Measurements from ENCODE around the gene LMX1A. TPM values are rescaled to one million over a fixed set of nuclear protein-coding genes. Genes with fewer than 3 reads are reported as not detected.

Gene LMX1A
- total and polyA plus RNA-seq, 2 experiments from 2014 or later: not detected

DNA sequence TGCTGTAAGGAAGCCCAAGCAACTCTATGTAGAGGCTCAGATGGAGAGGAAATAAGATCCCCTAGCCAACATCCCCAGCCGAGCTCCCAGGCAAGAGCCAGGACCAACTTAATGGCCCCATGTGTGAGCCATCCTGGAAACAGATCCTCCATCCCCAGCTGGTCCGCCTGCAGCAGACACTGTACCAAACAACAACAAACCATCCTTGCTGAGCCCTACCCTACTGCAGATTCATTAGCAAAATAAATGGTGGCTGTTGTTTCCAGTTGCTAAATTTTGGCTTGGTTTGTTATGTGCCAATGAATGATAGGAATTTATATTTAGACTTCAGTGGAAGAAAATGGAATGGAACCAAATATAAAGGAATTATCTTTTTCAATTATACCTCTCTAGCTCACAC, 43.9 kb downstream of the LMX1A start:
- no peaks in the 10 kb centered on the region for H3F3A ChIP-seq (replicated peaks; ENCODE audit: low read depth)
- DNase-seq (ENCODE audit: low spot score) (no peak), ATAC-seq (no peak)
- H3K4me1 Mint-ChIP-seq: peaks cover 3% of the 10 kb centered on the region; the same call in 2 of the 3 replicates
- 0 out of 3 replicates have a peak, but pooled peaks cover 2% of the 10 kb centered on the region for H3K36me3 Mint-ChIP-seq (ENCODE audit: low read depth)
- no peaks in the 10 kb centered on the region for H3K36me3 ChIP-seq (ENCODE audit: insufficient read depth)
- H3K27ac Mint-ChIP-seq: no peak overlapping the region
- no peaks in the 10 kb centered on the region for H3K79me2 ChIP-seq (replicated peaks; ENCODE audit: insufficient read depth)
- TF ChIP-seq ZNF331 (CRISPR knock-in tag; IDR thresholded peaks at IDR 0.05; ENCODE audit: low read depth) (peak; percentile 97), NANOG (IDR thresholded peaks at IDR 0.05; ENCODE audit: borderline replicate concordance) (no peak), POLR2AphosphoS5 (IDR thresholded peaks at IDR 0.05; ENCODE audit: low read depth) (no peak)
- no peaks in the 10 kb centered on the region for H4K20me1 ChIP-seq (replicated peaks; ENCODE audit: insufficient read depth)
- H3K27ac ChIP-seq (ENCODE audit: low read depth): no peak overlapping the region
- no peaks in the 10 kb centered on the region for H3K27me3 ChIP-seq (ENCODE audit: insufficient read depth)
- no peak overlapping the region for H3K4me3 Mint-ChIP-seq
- no peaks in the 10 kb centered on the region for H3K4me1 ChIP-seq (ENCODE audit: insufficient read depth)
- no peak overlapping the region for H2AFZ ChIP-seq
- H3K4me3 ChIP-seq: no peak overlapping the region
- H3K4me2 ChIP-seq: no peak overlapping the region
- no peaks in the 10 kb centered on the region for H3K9me2 ChIP-seq (ENCODE audit: insufficient read depth)
- peaks cover 4% of the 10 kb centered on the region for H3K27me3 Mint-ChIP-seq (ENCODE audit: insufficient read depth, low read depth, poor library complexity)
- peaks cover 6% of the 10 kb centered on the region; the same call in 2 of the 3 replicates for H3K9me3 Mint-ChIP-seq

DNA sequence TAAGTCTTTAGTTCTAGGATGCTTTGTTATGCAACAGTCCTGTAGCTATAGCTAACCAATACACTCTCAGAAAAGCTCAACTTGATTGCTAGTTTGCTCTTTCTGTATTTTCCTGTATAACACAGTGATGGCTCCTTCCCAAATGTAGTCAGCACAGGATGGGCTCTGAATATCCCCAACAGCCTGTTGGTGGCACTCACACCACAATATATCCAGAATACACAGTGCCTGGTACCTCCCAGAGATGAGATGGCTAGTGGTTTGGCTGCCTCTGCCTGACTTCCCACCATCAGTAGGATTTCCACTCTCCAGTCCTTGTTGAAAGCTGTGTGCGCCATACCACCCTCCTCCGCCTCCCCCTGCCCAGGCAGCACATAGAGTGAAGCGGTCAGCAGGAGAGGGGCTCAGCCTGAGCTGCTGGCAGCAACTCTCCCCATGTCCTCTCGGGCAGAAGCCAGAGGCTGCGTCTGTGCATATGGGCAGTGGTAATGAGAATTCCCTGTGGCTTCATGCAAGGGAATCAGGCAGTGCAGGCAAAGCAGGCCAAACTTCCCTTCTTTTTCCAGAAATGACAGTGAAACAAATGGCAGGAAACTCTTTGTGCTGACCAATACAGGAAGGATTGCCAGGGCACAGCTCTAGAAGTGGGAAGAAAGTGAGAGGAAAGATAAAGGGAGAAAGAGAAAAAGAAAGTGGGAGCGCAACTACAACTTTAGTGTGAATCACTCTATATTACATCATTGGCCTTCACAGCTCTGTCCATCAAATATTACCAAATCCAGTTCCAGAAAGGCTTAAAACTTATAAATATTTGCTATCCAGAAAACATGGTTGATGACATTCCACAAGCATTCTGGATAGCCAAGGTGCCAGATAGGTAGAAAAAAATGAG, 49.7 kb downstream of the LMX1A start:
- DNase-seq (ENCODE audit: low spot score) (peak; percentile 25), ATAC-seq (peak; percentile 84)
- H4K20me1 ChIP-seq (replicated peaks; ENCODE audit: insufficient read depth): no peaks in the 10 kb centered on the region
- H3K27me3 Mint-ChIP-seq (ENCODE audit: insufficient read depth, low read depth, poor library complexity): peaks cover 3% of the 10 kb centered on the region
- H2AFZ ChIP-seq: peak overlapping the region; percentile 80; the same call in 1 of the 2 replicates
- no peaks in the 10 kb centered on the region for H3K36me3 ChIP-seq (ENCODE audit: insufficient read depth)
- no peaks in the 10 kb centered on the region for H3K79me2 ChIP-seq (replicated peaks; ENCODE audit: insufficient read depth)
- no peak overlapping the region for H3K27ac ChIP-seq (ENCODE audit: low read depth)
- H3K27me3 ChIP-seq (ENCODE audit: insufficient read depth): no peaks in the 10 kb centered on the region
- H3K4me3 ChIP-seq: no peak overlapping the region
- H3F3A ChIP-seq (replicated peaks; ENCODE audit: low read depth): no peaks in the 10 kb centered on the region
- H3K4me3 Mint-ChIP-seq: no peak overlapping the region
- H3K4me1 Mint-ChIP-seq: peaks cover 3% of the 10 kb centered on the region; the same call in 2 of the 3 replicates
- no peaks in the 10 kb centered on the region for H3K4me1 ChIP-seq (ENCODE audit: insufficient read depth)
- H3K9me2 ChIP-seq (ENCODE audit: insufficient read depth): no peaks in the 10 kb centered on the region
- H3K27ac Mint-ChIP-seq: no peak overlapping the region
- H3K36me3 Mint-ChIP-seq (ENCODE audit: low read depth): no peaks in the 10 kb centered on the region
- H3K9me3 Mint-ChIP-seq: no peaks in the 10 kb centered on the region
- no peak for TF ChIP-seq EZH2phosphoT487 (IDR thresholded peaks at IDR 0.05; ENCODE audit: unreplicated experiment)
- TF ChIP-seq, protein P1, sequence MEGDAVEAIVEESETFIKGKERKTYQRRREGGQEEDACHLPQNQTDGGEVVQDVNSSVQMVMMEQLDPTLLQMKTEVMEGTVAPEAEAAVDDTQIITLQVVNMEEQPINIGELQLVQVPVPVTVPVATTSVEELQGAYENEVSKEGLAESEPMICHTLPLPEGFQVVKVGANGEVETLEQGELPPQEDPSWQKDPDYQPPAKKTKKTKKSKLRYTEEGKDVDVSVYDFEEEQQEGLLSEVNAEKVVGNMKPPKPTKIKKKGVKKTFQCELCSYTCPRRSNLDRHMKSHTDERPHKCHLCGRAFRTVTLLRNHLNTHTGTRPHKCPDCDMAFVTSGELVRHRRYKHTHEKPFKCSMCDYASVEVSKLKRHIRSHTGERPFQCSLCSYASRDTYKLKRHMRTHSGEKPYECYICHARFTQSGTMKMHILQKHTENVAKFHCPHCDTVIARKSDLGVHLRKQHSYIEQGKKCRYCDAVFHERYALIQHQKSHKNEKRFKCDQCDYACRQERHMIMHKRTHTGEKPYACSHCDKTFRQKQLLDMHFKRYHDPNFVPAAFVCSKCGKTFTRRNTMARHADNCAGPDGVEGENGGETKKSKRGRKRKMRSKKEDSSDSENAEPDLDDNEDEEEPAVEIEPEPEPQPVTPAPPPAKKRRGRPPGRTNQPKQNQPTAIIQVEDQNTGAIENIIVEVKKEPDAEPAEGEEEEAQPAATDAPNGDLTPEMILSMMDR (conservative IDR thresholded peaks at IDR 0.05; ENCODE audit: low read depth in 2 of 2): peak; percentile 28 to 63; a peak in 2 of 4 replicates
- no peak overlapping the region for H3K4me2 ChIP-seq

DNA sequence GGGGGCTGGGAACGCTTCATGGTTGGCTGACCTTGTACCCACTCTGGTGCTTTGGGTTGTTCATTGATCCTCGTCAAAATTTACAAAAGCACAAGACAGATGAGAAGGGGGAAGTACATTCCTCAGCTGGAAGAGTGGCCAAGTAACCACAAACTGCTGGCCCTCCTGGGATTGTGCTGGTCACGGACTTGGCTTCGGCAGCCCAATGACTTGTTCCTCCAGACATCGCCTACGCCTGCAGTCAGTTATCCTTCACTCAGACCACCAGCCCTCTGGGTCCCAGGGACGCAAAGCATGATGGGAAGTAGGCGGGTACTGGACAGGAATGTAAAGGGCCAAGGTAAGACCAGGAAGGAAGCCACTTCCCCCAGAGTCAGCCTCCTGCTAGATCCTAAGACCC, 53.1 kb downstream of the LMX1A start:
- Histone ChIP-seq H2AFZ (peak overlapping the region; percentile 32; the same call in 1 of the 2 replicates), H3K4me1 (ENCODE audit: insufficient read depth) (no peaks in the 10 kb centered on the region), H3K27me3 (ENCODE audit: insufficient read depth) (no peaks in the 10 kb centered on the region), H3F3A (replicated peaks; ENCODE audit: low read depth) (no peaks in the 10 kb centered on the region), H3K36me3 (ENCODE audit: insufficient read depth) (no peaks in the 10 kb centered on the region), H3K9me2 (ENCODE audit: insufficient read depth) (no peaks in the 10 kb centered on the region), H3K4me2 (no peak overlapping the region), H4K20me1 (replicated peaks; ENCODE audit: insufficient read depth) (no peaks in the 10 kb centered on the region), H3K27ac (ENCODE audit: low read depth) (no peak overlapping the region), H3K79me2 (replicated peaks; ENCODE audit: insufficient read depth) (no peaks in the 10 kb centered on the region), H3K4me3 (no peak overlapping the region)
- Mint-ChIP-seq H3K27me3 (ENCODE audit: insufficient read depth, low read depth, poor library complexity) (peaks cover 3% of the 10 kb centered on the region), H3K27ac (no peak overlapping the region), H3K9me3 (no peaks in the 10 kb centered on the region), H3K4me1 (no peaks in the 10 kb centered on the region; the same call in 2 of the 3 replicates), H3K4me3 (no peak overlapping the region), H3K36me3 (ENCODE audit: low read depth) (no peaks in the 10 kb centered on the region)
- TF ChIP-seq, protein P2, sequence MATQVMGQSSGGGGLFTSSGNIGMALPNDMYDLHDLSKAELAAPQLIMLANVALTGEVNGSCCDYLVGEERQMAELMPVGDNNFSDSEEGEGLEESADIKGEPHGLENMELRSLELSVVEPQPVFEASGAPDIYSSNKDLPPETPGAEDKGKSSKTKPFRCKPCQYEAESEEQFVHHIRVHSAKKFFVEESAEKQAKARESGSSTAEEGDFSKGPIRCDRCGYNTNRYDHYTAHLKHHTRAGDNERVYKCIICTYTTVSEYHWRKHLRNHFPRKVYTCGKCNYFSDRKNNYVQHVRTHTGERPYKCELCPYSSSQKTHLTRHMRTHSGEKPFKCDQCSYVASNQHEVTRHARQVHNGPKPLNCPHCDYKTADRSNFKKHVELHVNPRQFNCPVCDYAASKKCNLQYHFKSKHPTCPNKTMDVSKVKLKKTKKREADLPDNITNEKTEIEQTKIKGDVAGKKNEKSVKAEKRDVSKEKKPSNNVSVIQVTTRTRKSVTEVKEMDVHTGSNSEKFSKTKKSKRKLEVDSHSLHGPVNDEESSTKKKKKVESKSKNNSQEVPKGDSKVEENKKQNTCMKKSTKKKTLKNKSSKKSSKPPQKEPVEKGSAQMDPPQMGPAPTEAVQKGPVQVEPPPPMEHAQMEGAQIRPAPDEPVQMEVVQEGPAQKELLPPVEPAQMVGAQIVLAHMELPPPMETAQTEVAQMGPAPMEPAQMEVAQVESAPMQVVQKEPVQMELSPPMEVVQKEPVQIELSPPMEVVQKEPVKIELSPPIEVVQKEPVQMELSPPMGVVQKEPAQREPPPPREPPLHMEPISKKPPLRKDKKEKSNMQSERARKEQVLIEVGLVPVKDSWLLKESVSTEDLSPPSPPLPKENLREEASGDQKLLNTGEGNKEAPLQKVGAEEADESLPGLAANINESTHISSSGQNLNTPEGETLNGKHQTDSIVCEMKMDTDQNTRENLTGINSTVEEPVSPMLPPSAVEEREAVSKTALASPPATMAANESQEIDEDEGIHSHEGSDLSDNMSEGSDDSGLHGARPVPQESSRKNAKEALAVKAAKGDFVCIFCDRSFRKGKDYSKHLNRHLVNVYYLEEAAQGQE (IDR thresholded peaks at IDR 0.05; ENCODE audit: unreplicated experiment): no peak
- no peak for TF ChIP-seq CREB1 (CRISPR knock-in tag; IDR thresholded peaks at IDR 0.05; ENCODE audit: low read depth)
- DNase-seq (ENCODE audit: low spot score) (peak; percentile 13), ATAC-seq (no peak)

Data from GM23338 (cell line).